K562 (cell line): ENCODE data around the gene GCSH. TPM values are rescaled to one million over a fixed set of nuclear protein-coding genes. Genes with fewer than 3 reads are reported as not detected.

Experiments
- BCL6 ChIP-seq: fragments of 250-450 bp; sonication (Bioruptor Pico); IDR thresholded peaks from 2 replicates; pipeline ENCODE4 v1.4.0; 2020
- CBFA2T3 ChIP-seq: fragments of 450-650 bp; IDR thresholded peaks from 2 replicates; pipeline ENCODE4 v1.6.1; 2017
- EGR1 ChIP-seq: fragments of 450-650 bp; conservative IDR thresholded peaks from 2 replicates; pipeline ENCODE4 v1.6.1; 2017; ENCODE audit warnings: mild to moderate bottlenecking
- HBP1 ChIP-seq: fragments of 450-650 bp; formaldehyde crosslinking; IDR thresholded peaks from 2 replicates; pipeline ENCODE4 v1.4.0; 2022; ENCODE audit warnings: missing genetic modification characterization
- NELFE ChIP-seq: IDR thresholded peaks from 2 replicates; pipeline ENCODE4 v1.6.1; 2011; ENCODE audit warnings: mild to moderate bottlenecking; ENCODE audit not compliant: insufficient read depth, insufficient read length
- PATZ1 ChIP-seq: fragments of 250-450 bp; sonication (Bioruptor Pico); IDR thresholded peaks from 2 replicates; pipeline ENCODE4 v1.5.0; 2020; ENCODE audit warnings: mild to moderate bottlenecking, borderline replicate concordance
- PYGO2 ChIP-seq: fragments of 450-650 bp; IDR thresholded peaks from 2 replicates; pipeline ENCODE4 v1.6.1; 2016; ENCODE audit warnings: mild to moderate bottlenecking, missing genetic modification characterization, moderate library complexity, missing compliant biosample characterization
- SP2 ChIP-seq: IDR thresholded peaks from 2 replicates; pipeline ENCODE4 v1.6.1; 2011; ENCODE audit warnings: mild to moderate bottlenecking, low read depth, low read length, moderate library complexity; ENCODE audit not compliant: poor library complexity, severe bottlenecking; ENCODE audit errors: extremely low read depth
- THRA ChIP-seq: fragments of 450-650 bp; IDR thresholded peaks from 2 replicates; pipeline ENCODE4 v1.6.1; 2017; ENCODE audit warnings: mild to moderate bottlenecking, moderate library complexity
- ZNF253 ChIP-seq: fragments of 250-450 bp; sonication (Bioruptor Pico); conservative IDR thresholded peaks from 2 replicates; pipeline ENCODE4 v1.6.1; 2021; ENCODE audit warnings: mild to moderate bottlenecking
- polyA plus RNA-seq, 8 experiments: library from polyadenylated mRNA; depleted of rRNA in 4 of 8; stranded (reverse) in 5 of 8; unstranded in 3 of 8; fragments of >200 nt; fragmentation: Nextera tagmentation in 2 of 8; fragmentation: Illumina TruSeq in 1 of 8; extraction: Ambion mirVana in 2 of 8; extraction: Trizol in 1 of 8; gene quantifications; 2 replicates each; pipeline versions ENCODE4 v1.2.1 to v1.2.3, GENCODE V29; 2011 to 2014; ENCODE audit warnings: inconsistent platforms in 1 of 8, missing spikeins in 1 of 8
- total RNA-seq, 7 experiments: library from RNA; depleted of rRNA in 6 of 7; stranded (reverse); fragments of >200 nt in 6 of 7; fragmentation: Illumina TruSeq in 2 of 7; extraction: Trizol in 2 of 7; gene quantifications; 2 replicates each; pipeline versions ENCODE4 v1.2.1 to v1.2.3, GENCODE V29; 2011 to 2021; ENCODE audit warnings: low replicate concordance in 1 of 7

The GCSH gene
- total and polyA plus RNA-seq, 9 of the 15 experiments (the other 6 are each of a cell fraction or from before 2014, with no cell fraction given): 35.0 to 121 (median 89.0) TPM

GRCh38 chr16:81123092-81123852, 27.1 kb upstream of the GCSH start (continued):
- TF ChIP-seq THRA (no peak), ZNF253 (no peak), PYGO2 (no peak), EGR1 (peak; percentile 18; the same call in 1 of the 2 replicates), CBFA2T3 (peak; percentile 45; the same call in 1 of the 2 replicates), HBP1 (no peak), NELFE (no peak), SP2 (no peak), BCL6 (CRISPR knock-in tag) (no peak), PATZ1 (no peak)
